VCaP (cell line): ENCODE results near the gene LMBR1.
A peak's percentile ranks its signal among the peaks of the same experiment; 100 is the strongest.

Experiments
- H3K27ac ChIP-seq: fragments of 450-650 bp; 2 replicates; pipeline ENCODE4 v1.5.1; 2017
- TF ChIP-seq, protein P1 (sequence below): fragments of 450-650 bp; conservative IDR thresholded peaks from 2 replicates; pipeline ENCODE4 v1.5.1; 2017; ENCODE audit warnings: mild to moderate bottlenecking, moderate library complexity

The LMBR1 gene

DNA sequence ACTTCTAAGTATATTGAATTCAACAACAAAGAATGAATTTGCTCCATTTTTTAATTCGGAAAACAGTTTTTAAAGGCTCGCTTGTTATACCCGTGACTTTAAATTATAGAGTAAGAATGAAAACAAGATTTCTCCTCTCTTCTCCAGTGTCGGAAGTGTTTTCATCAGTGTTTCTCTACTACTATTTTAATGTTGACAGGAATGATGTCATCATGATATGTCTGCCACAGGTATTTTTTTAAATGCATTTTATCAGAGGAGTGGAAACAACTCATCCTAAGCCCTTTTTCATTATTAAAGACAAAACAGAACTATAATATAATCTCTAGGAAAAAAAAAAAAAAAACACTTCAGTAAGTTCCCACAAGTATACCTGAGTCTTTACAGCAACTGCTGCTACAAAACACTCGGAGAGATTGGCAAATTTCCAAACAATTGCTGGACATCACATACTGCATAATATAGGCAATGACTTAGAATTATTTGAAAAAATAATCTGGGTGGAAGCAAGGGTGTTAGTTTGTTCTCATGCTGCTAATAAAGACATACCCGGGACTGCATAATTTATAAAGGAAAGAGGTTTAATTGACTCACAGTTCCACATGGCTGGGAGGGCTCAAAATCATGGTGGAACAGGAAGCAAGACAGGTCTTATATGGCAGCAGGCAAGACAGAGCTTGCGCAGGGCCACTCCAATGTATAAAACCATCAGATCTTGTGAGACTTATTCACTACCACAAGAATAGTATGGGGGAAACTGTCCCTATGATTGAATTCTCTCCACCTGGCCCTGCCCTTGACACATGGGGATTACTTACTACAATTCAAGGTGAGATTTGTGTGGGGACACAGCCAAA, 257.2 kb downstream of the LMBR1 start:
- no peak overlapping the region for H3K27ac ChIP-seq
- TF ChIP-seq, protein P1, sequence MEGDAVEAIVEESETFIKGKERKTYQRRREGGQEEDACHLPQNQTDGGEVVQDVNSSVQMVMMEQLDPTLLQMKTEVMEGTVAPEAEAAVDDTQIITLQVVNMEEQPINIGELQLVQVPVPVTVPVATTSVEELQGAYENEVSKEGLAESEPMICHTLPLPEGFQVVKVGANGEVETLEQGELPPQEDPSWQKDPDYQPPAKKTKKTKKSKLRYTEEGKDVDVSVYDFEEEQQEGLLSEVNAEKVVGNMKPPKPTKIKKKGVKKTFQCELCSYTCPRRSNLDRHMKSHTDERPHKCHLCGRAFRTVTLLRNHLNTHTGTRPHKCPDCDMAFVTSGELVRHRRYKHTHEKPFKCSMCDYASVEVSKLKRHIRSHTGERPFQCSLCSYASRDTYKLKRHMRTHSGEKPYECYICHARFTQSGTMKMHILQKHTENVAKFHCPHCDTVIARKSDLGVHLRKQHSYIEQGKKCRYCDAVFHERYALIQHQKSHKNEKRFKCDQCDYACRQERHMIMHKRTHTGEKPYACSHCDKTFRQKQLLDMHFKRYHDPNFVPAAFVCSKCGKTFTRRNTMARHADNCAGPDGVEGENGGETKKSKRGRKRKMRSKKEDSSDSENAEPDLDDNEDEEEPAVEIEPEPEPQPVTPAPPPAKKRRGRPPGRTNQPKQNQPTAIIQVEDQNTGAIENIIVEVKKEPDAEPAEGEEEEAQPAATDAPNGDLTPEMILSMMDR = no peak

DNA sequence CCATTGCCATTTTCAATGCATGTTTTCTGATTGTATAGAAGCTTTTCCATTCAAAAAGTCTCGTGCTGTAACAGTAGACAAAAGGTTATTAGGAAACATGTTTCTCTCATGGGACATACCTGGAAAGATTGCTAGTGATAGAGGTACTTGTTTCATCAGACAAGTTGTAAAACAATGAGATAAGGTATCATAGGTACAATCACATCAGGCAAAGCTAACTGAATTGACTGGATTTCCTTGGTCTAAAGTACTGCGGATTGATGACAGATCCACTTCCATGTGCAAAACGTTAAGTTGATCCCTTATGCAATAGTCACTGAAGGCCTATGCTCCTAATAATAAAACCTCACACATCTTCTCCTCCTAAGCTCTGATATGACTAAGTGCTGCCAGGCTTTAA, 258.9 kb downstream of the LMBR1 start:
- H3K27ac ChIP-seq = peak overlapping the region; percentile 20
- TF ChIP-seq, protein P1 = no peak

DNA sequence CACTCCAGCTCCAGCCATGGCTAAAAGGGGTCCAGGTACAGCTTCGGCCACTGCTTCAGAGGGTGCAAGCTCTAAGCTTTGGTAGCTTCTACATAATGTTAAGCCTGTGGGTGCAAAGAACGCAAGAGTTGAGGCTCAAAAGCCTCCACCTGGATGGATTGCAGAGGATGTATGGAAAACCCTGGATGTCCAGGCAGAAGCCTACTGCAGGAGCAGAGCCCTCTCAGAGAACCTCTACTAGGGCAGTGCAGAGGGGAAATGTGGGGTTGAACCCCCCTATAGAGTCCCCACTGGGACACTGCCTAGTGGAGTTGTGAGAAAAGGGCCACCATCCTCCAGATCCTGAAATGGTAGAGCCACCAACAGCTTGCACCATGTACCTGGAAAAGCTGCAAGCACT, 263.1 kb downstream of the LMBR1 start:
- TF ChIP-seq, protein P1 = no peak
- H3K27ac ChIP-seq = no peak overlapping the region

GRCh38 chr7:156628562-156628961, 264.4 kb downstream of the LMBR1 start:
- TF ChIP-seq, protein P1 = no peak
- H3K27ac ChIP-seq = no peak overlapping the region
